SK-N-SH (cell line): ENCODE data around the gene ZNF776. TPM values are rescaled to one million over a fixed set of nuclear protein-coding genes. Genes with fewer than 3 reads are reported as not detected.

Experiments
- CTCF ChIA-PET: fragments of 300-600, 350-600 bp; formaldehyde crosslinking; extraction: SDS; loops from one replicate; lab custom pipeline; 2021; lab: Yijun Ruan, JAX
- POLR2A ChIA-PET: fragments of 350-600 bp; sonication (Branson Sonifier 250); formaldehyde crosslinking; extraction: SDS; loops from one replicate; lab custom pipeline; 2020; ENCODE audit warnings: antibody characterized with exemption, inconsistent platforms; lab: Yijun Ruan, JAX
- DNase-seq: peaks from one replicate; pipeline ENCODE4 v3.0.0; 2012
- H2AFZ ChIP-seq: fragments of 200-600 bp; sonication (generic); 2 replicates; pipeline ENCODE4 v1.8.1; 2016; ENCODE audit warnings: antibody characterized with exemption, mild to moderate bottlenecking, low read depth
- H3F3A ChIP-seq: fragments of 200-600 bp; sonication (generic); replicated peaks from 2 replicates; pipeline ENCODE3; 2016; ENCODE audit warnings: antibody characterized with exemption, mild to moderate bottlenecking; ENCODE audit not compliant: insufficient read depth
- H3K27ac ChIP-seq, 2 experiments: fragments of 200-500 bp in 1 of 2; fragments of 200-600 bp in 1 of 2; sonication (Bioruptor generic) in 1 of 2; sonication (generic), shearing (Covaris generic) in 1 of 2; 2 replicates each; pipeline versions ENCODE4 v1.5.1 to v1.6.1; 2014 to 2016; ENCODE audit warnings: low read depth in 2 of 2, inconsistent platforms in 1 of 2, low read length in 1 of 2, mild to moderate bottlenecking in 1 of 2, mixed read lengths in 1 of 2
- H3K27me3 ChIP-seq: fragments of 200-600 bp; sonication (generic), shearing (Covaris generic); 2 replicates; pipeline ENCODE4 v1.6.1; 2016; ENCODE audit warnings: mixed run types; ENCODE audit not compliant: insufficient read depth
- H3K36me3 ChIP-seq, 2 experiments: fragments of 200-500 bp in 1 of 2; fragments of 200-600 bp in 1 of 2; sonication (Bioruptor generic) in 1 of 2; sonication (generic) in 1 of 2; replicated peaks in 1 of 2; 2 replicates each; pipeline versions ENCODE3 to v1.5.1; 2014 to 2016; ENCODE audit warnings: low read length in 1 of 2, mild to moderate bottlenecking in 1 of 2; ENCODE audit not compliant: insufficient read depth in 2 of 2, control insufficient read depth in 1 of 2
- H3K4me1 ChIP-seq, 2 experiments: fragments of 200-500 bp in 1 of 2; fragments of 200-600 bp in 1 of 2; sonication (Bioruptor generic) in 1 of 2; sonication (generic), shearing (Covaris generic) in 1 of 2; 2 replicates each; pipeline versions ENCODE4 v1.5.1 to v1.6.1; 2014 to 2016; ENCODE audit warnings: low read depth in 1 of 2, low read length in 1 of 2, mixed run types in 1 of 2; ENCODE audit not compliant: insufficient read depth in 2 of 2, control insufficient read depth in 1 of 2
- H3K4me2 ChIP-seq: fragments of 200-600 bp; sonication (generic), shearing (Covaris generic); 2 replicates; pipeline ENCODE4 v1.6.1; 2017; ENCODE audit warnings: mixed run types
- H3K4me3 ChIP-seq, 2 experiments: fragments of 200-500 bp in 1 of 2; fragments of 200-600 bp in 1 of 2; sonication (Bioruptor generic) in 1 of 2; sonication (generic), shearing (Covaris generic) in 1 of 2; 2 replicates each; pipeline versions ENCODE4 v1.5.1 to v1.8.1; 2014 to 2016; ENCODE audit warnings: low read depth in 2 of 2, inconsistent platforms in 1 of 2, low read length in 1 of 2, mild to moderate bottlenecking in 1 of 2, mixed read lengths in 1 of 2, moderate library complexity in 1 of 2
- H3K79me2 ChIP-seq: fragments of 200-600 bp; sonication (generic); 2 replicates; pipeline ENCODE4 v1.8.1; 2017; ENCODE audit warnings: mild to moderate bottlenecking; ENCODE audit not compliant: insufficient read depth
- H3K9ac ChIP-seq: fragments of 200-600 bp; sonication (generic); 2 replicates; pipeline ENCODE4 v1.6.1; 2017; ENCODE audit warnings: mixed run types
- H3K9me2 ChIP-seq: fragments of 200-600 bp; sonication (generic); 2 replicates; pipeline ENCODE4 v1.6.1; 2017; ENCODE audit warnings: mixed run types
- H3K9me3 ChIP-seq: fragments of 200-600 bp; sonication (generic); 2 replicates; pipeline ENCODE4 v1.6.1; 2017; ENCODE audit warnings: mixed run types, mild to moderate bottlenecking, moderate library complexity
- H4K20me1 ChIP-seq: fragments of 200-600 bp; sonication (generic); 2 replicates; pipeline ENCODE4 v1.6.1; 2017; ENCODE audit warnings: mild to moderate bottlenecking, mixed run types; ENCODE audit not compliant: insufficient read depth
- ELF1 ChIP-seq: IDR thresholded peaks from 2 replicates; pipeline ENCODE4 v1.4.0; 2012
- EZH2phosphoT487 ChIP-seq: fragments of 200-600 bp; sonication (generic); IDR thresholded peaks from 2 replicates; pipeline ENCODE4 v1.6.1; 2017; ENCODE audit warnings: low read depth, mixed run types, mild to moderate bottlenecking, antibody characterized with exemption, moderate library complexity, borderline replicate concordance
- FOXJ3 ChIP-seq: sonication (generic); formaldehyde crosslinking; IDR thresholded peaks from 2 replicates; pipeline ENCODE4 v1.5.1; 2020; ENCODE audit warnings: mild to moderate bottlenecking, missing genetic modification reagents
- FOXM1 ChIP-seq: IDR thresholded peaks from 2 replicates; pipeline ENCODE4 v1.4.0; 2012; ENCODE audit warnings: low read depth, mild to moderate bottlenecking
- GABPA ChIP-seq: IDR thresholded peaks from 2 replicates; pipeline ENCODE4 v1.4.0; 2012; ENCODE audit warnings: low read depth, mild to moderate bottlenecking
- GATA2 ChIP-seq: sonication (generic); formaldehyde crosslinking; IDR thresholded peaks from 2 replicates; pipeline ENCODE4 v1.5.0; 2020; ENCODE audit warnings: mild to moderate bottlenecking, missing genetic modification reagents
- JUND ChIP-seq: IDR thresholded peaks from 2 replicates; pipeline ENCODE4 v1.4.0; 2012
- MXI1 ChIP-seq: IDR thresholded peaks from 2 replicates; pipeline ENCODE4 v1.6.1; 2012; ENCODE audit warnings: mild to moderate bottlenecking, low read depth, low read length, improper control_type of control experiment
- NFIC ChIP-seq: IDR thresholded peaks from 2 replicates; pipeline ENCODE4 v1.4.0; 2012; ENCODE audit warnings: borderline replicate concordance
- POLR2AphosphoS5 ChIP-seq: IDR thresholded peaks from 2 replicates; pipeline ENCODE4 v1.6.1; 2012; ENCODE audit warnings: low read depth, low read length
- RAD21 ChIP-seq: IDR thresholded peaks from 2 replicates; pipeline ENCODE4 v1.6.1; 2012; ENCODE audit warnings: mild to moderate bottlenecking, low read length
- RCOR1 ChIP-seq: fragments of 150-350 bp; IDR thresholded peaks from 2 replicates; pipeline ENCODE4 v1.6.1; 2017; ENCODE audit warnings: antibody characterized with exemption, low read length
- RFX5 ChIP-seq: IDR thresholded peaks from 2 replicates; pipeline ENCODE4 v1.6.1; 2012; ENCODE audit warnings: mild to moderate bottlenecking, improper control_type of control experiment, low read length
- RXRA ChIP-seq: IDR thresholded peaks from 2 replicates; pipeline ENCODE4 v1.4.0; 2012; ENCODE audit warnings: low read depth, mild to moderate bottlenecking, borderline replicate concordance
- SMC3 ChIP-seq: IDR thresholded peaks from 2 replicates; pipeline ENCODE4 v1.6.1; 2012; ENCODE audit warnings: low read depth, low read length, improper control_type of control experiment
- TAF1 ChIP-seq: IDR thresholded peaks from 2 replicates; pipeline ENCODE4 v1.6.1; 2012; ENCODE audit warnings: low read depth, mild to moderate bottlenecking, low read length, moderate library complexity, borderline replicate concordance
- TCF12 ChIP-seq: IDR thresholded peaks from 2 replicates; pipeline ENCODE4 v1.4.0; 2012
- YY1 ChIP-seq: IDR thresholded peaks from 2 replicates; pipeline ENCODE4 v1.4.0; 2012; ENCODE audit warnings: low read depth, mild to moderate bottlenecking
- WGBS: methylation state at CpG from one replicate; pipeline ENCODE4 v1.1.6; 2017; ENCODE audit warnings: low lambda C conversion rate; 5-methylcytosine and 5-hydroxymethylcytosine counted together
- polyA plus RNA-seq, 3 experiments: library from polyadenylated mRNA; depleted of rRNA; stranded (reverse); fragments of >200 nt; gene quantifications; 2 replicates each; pipeline ENCODE4 v1.2.3, GENCODE V29; 2012
- TF ChIP-seq, protein P1 (sequence below): IDR thresholded peaks from 2 replicates; pipeline ENCODE4 v1.4.0; 2012; ENCODE audit warnings: low read depth
- TF ChIP-seq, protein P2 (sequence below): IDR thresholded peaks from 2 replicates; pipeline ENCODE4 v1.6.1; 2012; ENCODE audit warnings: mild to moderate bottlenecking, low read depth, low read length, moderate library complexity
- TF ChIP-seq, protein P3 (sequence below): IDR thresholded peaks from 2 replicates; pipeline ENCODE4; 2012
- TF ChIP-seq, protein P4 (sequence below): fragments of 200-600 bp; sonication (generic); IDR thresholded peaks from 2 replicates; pipeline ENCODE4 v1.6.1; 2017; ENCODE audit warnings: antibody characterized with exemption, mild to moderate bottlenecking, moderate library complexity

ZNF776 gene
- polyA plus RNA-seq, 1 of the 3 experiments (the other 2 are of a cell fraction) = 7.5 TPM

DNA sequence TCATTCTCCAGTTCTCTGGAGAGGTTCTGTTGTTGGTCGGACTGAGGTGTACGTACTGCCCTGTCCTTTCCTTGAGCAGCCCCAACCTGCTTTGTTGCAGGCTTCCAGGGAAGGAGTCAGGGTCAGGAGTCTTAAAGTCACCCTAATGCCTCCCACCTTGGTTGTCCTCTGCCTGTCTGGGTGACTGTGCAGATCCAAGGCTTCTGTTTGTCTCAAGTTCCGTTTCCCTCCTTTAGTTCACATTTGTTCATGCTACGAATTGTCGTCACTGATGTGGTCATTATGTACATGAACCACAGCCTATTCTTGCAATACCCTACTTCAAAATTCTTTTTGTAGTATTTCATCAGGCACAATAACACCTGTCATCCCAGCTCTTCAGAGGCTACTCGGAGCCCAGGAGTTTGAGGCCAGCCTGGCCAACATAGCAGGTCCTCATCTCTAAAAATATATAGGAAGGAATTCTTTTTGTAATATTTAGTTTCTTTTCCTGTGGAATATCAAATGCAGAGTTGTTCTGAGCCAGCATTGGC, 30.2 kb downstream of the ZNF776 start:
- Histone ChIP-seq H3K9ac (no peak overlapping the region), H3K9me2 (no peaks in the 10 kb centered on the region), H3K36me3 (peaks cover 30 to 44% of the 10 kb centered on the region in 2 experiments), H3K4me3 (no peak overlapping the region), H3K27ac (no peak overlapping the region), H3K9me3 (0 out of 2 replicates have a peak, but pooled peaks cover 4% of the 10 kb centered on the region), H4K20me1 (no peaks in the 10 kb centered on the region), H3K4me2 (no peak overlapping the region), H3K4me1 (no peaks in the 10 kb centered on the region), H3K27me3 (no peaks in the 10 kb centered on the region), H3F3A (no peaks in the 10 kb centered on the region), H3K79me2 (peaks cover 49% of the 10 kb centered on the region; the same call in 1 of the 2 replicates), H2AFZ (no peak overlapping the region)
- CTCF ChIA-PET = no interaction called here
- TF ChIP-seq GATA2 (CRISPR knock-in tag) = no peak
- no peak for TF ChIP-seq RCOR1
- TF ChIP-seq TCF12 = no peak
- no peak for TF ChIP-seq NFIC
- TF ChIP-seq FOXJ3 (CRISPR knock-in tag) = no peak
- TF ChIP-seq RFX5 = no peak
- TF ChIP-seq JUND = no peak
- TF ChIP-seq, protein P1, sequence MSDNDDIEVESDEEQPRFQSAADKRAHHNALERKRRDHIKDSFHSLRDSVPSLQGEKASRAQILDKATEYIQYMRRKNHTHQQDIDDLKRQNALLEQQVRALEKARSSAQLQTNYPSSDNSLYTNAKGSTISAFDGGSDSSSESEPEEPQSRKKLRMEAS = no peak
- no peak for TF ChIP-seq RAD21
- POLR2A ChIA-PET = no interaction called here
- 88% methylated on average over 6 of the region's 6 CpGs for WGBS
- DNase-seq = no peak

DNA sequence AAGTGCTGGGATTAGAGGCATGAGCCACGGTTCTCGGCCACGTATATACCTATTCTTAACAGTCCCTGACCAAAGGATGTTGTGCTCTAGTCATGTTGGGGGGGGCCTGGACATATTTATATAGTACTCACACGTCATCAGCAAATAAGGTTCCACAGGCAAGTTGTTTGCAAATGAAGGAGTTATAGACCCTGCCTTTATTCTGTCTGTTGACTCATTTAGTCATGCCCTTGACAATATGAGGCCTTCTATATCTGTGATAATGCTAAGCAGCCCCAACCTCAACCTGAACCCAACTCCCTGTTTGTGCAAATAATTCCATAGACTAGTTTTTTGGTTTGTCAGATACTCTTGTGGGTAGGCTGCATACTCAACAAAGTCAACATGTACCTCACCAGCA, 31.7 kb downstream of the ZNF776 start:
- Histone ChIP-seq H3K4me3 (no peak overlapping the region), H3F3A (no peaks in the 10 kb centered on the region), H3K4me2 (no peak overlapping the region), H3K9ac (no peak overlapping the region), H3K79me2 (peaks cover 38% of the 10 kb centered on the region; the same call in 1 of the 2 replicates), H3K27ac (no peak overlapping the region), H3K9me3 (0 out of 2 replicates have a peak, but pooled peaks cover 4% of the 10 kb centered on the region), H3K4me1 (no peaks in the 10 kb centered on the region), H3K36me3 (peaks cover 26 to 43% of the 10 kb centered on the region in 2 experiments), H2AFZ (no peak overlapping the region), H4K20me1 (no peaks in the 10 kb centered on the region), H3K27me3 (no peaks in the 10 kb centered on the region), H3K9me2 (no peaks in the 10 kb centered on the region)
- TF ChIP-seq EZH2phosphoT487 = no peak
- TF ChIP-seq FOXM1 = no peak
- TF ChIP-seq, protein P2, sequence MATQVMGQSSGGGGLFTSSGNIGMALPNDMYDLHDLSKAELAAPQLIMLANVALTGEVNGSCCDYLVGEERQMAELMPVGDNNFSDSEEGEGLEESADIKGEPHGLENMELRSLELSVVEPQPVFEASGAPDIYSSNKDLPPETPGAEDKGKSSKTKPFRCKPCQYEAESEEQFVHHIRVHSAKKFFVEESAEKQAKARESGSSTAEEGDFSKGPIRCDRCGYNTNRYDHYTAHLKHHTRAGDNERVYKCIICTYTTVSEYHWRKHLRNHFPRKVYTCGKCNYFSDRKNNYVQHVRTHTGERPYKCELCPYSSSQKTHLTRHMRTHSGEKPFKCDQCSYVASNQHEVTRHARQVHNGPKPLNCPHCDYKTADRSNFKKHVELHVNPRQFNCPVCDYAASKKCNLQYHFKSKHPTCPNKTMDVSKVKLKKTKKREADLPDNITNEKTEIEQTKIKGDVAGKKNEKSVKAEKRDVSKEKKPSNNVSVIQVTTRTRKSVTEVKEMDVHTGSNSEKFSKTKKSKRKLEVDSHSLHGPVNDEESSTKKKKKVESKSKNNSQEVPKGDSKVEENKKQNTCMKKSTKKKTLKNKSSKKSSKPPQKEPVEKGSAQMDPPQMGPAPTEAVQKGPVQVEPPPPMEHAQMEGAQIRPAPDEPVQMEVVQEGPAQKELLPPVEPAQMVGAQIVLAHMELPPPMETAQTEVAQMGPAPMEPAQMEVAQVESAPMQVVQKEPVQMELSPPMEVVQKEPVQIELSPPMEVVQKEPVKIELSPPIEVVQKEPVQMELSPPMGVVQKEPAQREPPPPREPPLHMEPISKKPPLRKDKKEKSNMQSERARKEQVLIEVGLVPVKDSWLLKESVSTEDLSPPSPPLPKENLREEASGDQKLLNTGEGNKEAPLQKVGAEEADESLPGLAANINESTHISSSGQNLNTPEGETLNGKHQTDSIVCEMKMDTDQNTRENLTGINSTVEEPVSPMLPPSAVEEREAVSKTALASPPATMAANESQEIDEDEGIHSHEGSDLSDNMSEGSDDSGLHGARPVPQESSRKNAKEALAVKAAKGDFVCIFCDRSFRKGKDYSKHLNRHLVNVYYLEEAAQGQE = no peak
- no peak for TF ChIP-seq GABPA
- no peak for TF ChIP-seq SMC3
- TF ChIP-seq YY1 = no peak
- TF ChIP-seq RXRA = no peak
- no peak for TF ChIP-seq MXI1
- no peak for TF ChIP-seq RFX5
- TF ChIP-seq, protein P3, sequence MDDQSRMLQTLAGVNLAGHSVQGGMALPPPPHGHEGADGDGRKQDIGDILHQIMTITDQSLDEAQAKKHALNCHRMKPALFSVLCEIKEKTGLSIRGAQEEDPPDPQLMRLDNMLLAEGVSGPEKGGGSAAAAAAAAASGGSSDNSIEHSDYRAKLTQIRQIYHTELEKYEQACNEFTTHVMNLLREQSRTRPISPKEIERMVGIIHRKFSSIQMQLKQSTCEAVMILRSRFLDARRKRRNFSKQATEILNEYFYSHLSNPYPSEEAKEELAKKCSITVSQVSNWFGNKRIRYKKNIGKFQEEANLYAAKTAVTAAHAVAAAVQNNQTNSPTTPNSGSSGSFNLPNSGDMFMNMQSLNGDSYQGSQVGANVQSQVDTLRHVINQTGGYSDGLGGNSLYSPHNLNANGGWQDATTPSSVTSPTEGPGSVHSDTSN = no peak
- no peak for TF ChIP-seq FOXJ3 (CRISPR knock-in tag)
- TF ChIP-seq ELF1 = no peak
- TF ChIP-seq TCF12 = no peak
- no peak for TF ChIP-seq POLR2AphosphoS5
- TF ChIP-seq, protein P4, sequence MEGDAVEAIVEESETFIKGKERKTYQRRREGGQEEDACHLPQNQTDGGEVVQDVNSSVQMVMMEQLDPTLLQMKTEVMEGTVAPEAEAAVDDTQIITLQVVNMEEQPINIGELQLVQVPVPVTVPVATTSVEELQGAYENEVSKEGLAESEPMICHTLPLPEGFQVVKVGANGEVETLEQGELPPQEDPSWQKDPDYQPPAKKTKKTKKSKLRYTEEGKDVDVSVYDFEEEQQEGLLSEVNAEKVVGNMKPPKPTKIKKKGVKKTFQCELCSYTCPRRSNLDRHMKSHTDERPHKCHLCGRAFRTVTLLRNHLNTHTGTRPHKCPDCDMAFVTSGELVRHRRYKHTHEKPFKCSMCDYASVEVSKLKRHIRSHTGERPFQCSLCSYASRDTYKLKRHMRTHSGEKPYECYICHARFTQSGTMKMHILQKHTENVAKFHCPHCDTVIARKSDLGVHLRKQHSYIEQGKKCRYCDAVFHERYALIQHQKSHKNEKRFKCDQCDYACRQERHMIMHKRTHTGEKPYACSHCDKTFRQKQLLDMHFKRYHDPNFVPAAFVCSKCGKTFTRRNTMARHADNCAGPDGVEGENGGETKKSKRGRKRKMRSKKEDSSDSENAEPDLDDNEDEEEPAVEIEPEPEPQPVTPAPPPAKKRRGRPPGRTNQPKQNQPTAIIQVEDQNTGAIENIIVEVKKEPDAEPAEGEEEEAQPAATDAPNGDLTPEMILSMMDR = no peak
- TF ChIP-seq, protein P1 = no peak
- TF ChIP-seq RAD21 = no peak
- TF ChIP-seq TAF1 = no peak
- no peak for TF ChIP-seq NFIC
- CTCF ChIA-PET = no interaction called here
- DNase-seq = no peak
- POLR2A ChIA-PET = no interaction called here
- WGBS = 91% methylated on average over 4 of the region's 4 CpGs
